Trophoblast cell (in vitro differentiated cells and primary cell): ENCODE results near the gene PLSCR3.

Experiments used
- DNase-seq, 2 donors: peaks; one replicate each; pipeline ENCODE4 v3.0.0-alpha.2; 2016
- H2AFZ ChIP-seq: 2 replicates; pipeline ENCODE4 v1.6.1; 2013; ENCODE audit warnings: low read length, moderate library complexity, mild to moderate bottlenecking; ENCODE audit not compliant: insufficient read depth, poor library complexity
- H2AK5ac ChIP-seq: 2 replicates; pipeline ENCODE4 v1.6.1; 2013; ENCODE audit warnings: mild to moderate bottlenecking, low read length
- H2BK120ac ChIP-seq: 2 replicates; pipeline ENCODE4 v1.6.1; 2013; ENCODE audit warnings: low read length, mild to moderate bottlenecking, moderate library complexity; ENCODE audit not compliant: insufficient read depth, poor library complexity
- H2BK12ac ChIP-seq: 2 replicates; pipeline ENCODE4 v1.6.1; 2013; ENCODE audit warnings: mild to moderate bottlenecking, low read length, moderate library complexity
- H2BK5ac ChIP-seq: 2 replicates; pipeline ENCODE4 v1.6.1; 2013; ENCODE audit warnings: low read length, low read depth, moderate library complexity, mild to moderate bottlenecking; ENCODE audit not compliant: poor library complexity
- H3K14ac ChIP-seq: 2 replicates; pipeline ENCODE4 v1.6.1; 2013; ENCODE audit warnings: mild to moderate bottlenecking, low read length
- H3K18ac ChIP-seq: 2 replicates; pipeline ENCODE4 v1.6.1; 2013; ENCODE audit warnings: mild to moderate bottlenecking, low read length
- H3K23ac ChIP-seq: 2 replicates; pipeline ENCODE4 v1.6.1; 2013; ENCODE audit warnings: low read length
- H3K27ac ChIP-seq: 2 replicates; pipeline ENCODE4 v1.5.1; 2013; ENCODE audit warnings: low read depth, mild to moderate bottlenecking, inconsistent platforms, low read length, moderate library complexity
- H3K27me3 ChIP-seq: 2 replicates; pipeline ENCODE4 v1.6.1; 2013; ENCODE audit warnings: inconsistent platforms, mild to moderate bottlenecking, low read length, moderate library complexity; ENCODE audit not compliant: insufficient read depth
- H3K36me3 ChIP-seq, 2 experiments: 1 replicate in 1 of 2; 2 replicates in 1 of 2; pipeline ENCODE4 v1.6.1; 2013; ENCODE audit warnings: low read length in 2 of 2, mild to moderate bottlenecking in 2 of 2, moderate library complexity in 1 of 2; ENCODE audit not compliant: insufficient read depth in 2 of 2, control insufficient read depth in 1 of 2
- H3K4ac ChIP-seq: 2 replicates; pipeline ENCODE4 v1.6.1; 2013; ENCODE audit warnings: low read depth, mild to moderate bottlenecking, low read length, moderate library complexity
- H3K4me1 ChIP-seq, 2 experiments: 1 replicate in 1 of 2; 2 replicates in 1 of 2; pipeline ENCODE4 v1.6.1; 2013; ENCODE audit warnings: low read length in 2 of 2, mild to moderate bottlenecking in 2 of 2, moderate library complexity in 1 of 2; ENCODE audit not compliant: insufficient read depth in 2 of 2, control insufficient read depth in 1 of 2
- H3K4me2 ChIP-seq: 2 replicates; pipeline ENCODE4 v1.6.1; 2013; ENCODE audit warnings: inconsistent platforms, mild to moderate bottlenecking, low read length, moderate library complexity
- H3K4me3 ChIP-seq: 2 replicates; pipeline ENCODE4 v1.5.1; 2013; ENCODE audit warnings: mild to moderate bottlenecking, low read depth, low read length, inconsistent platforms
- H3K79me1 ChIP-seq: one replicate; pipeline ENCODE4 v1.6.1; 2013; ENCODE audit warnings: low read length
- H3K79me2 ChIP-seq: 2 replicates; pipeline ENCODE4 v1.6.1; 2013; ENCODE audit warnings: low read length, mild to moderate bottlenecking; ENCODE audit not compliant: control insufficient read depth, insufficient read depth, poor library complexity
- H3K9ac ChIP-seq: 2 replicates; pipeline ENCODE4 v1.6.1; 2013; ENCODE audit warnings: mild to moderate bottlenecking, low read length
- H3K9me3 ChIP-seq: 2 replicates; pipeline ENCODE4 v1.6.1; 2013; ENCODE audit warnings: low read depth, mild to moderate bottlenecking, control low read depth, inconsistent platforms, low read length; ENCODE audit not compliant: insufficient read depth
- H4K12ac ChIP-seq: 2 replicates; pipeline ENCODE4 v1.6.1; 2013; ENCODE audit warnings: low read depth, mild to moderate bottlenecking, low read length, moderate library complexity
- H4K8ac ChIP-seq: 2 replicates; pipeline ENCODE4 v1.6.1; 2013; ENCODE audit warnings: low read depth, mild to moderate bottlenecking, low read length, moderate library complexity
- H4K91ac ChIP-seq: one replicate; pipeline ENCODE4 v1.6.1; 2013; ENCODE audit warnings: low read depth, mild to moderate bottlenecking, low read length, moderate library complexity
- WGBS: extraction: QIAGEN DNeasy Blood & Tissue Kit; methylation state at CpG from one replicate; pipeline ENCODE4 v1.1.7; 2013; ENCODE audit warnings: missing lambda C conversion rate; ENCODE audit not compliant: insufficient read length, insufficient coverage; ENCODE audit errors: extremely low coverage; 5-methylcytosine and 5-hydroxymethylcytosine counted together

PLSCR3 gene

DNA sequence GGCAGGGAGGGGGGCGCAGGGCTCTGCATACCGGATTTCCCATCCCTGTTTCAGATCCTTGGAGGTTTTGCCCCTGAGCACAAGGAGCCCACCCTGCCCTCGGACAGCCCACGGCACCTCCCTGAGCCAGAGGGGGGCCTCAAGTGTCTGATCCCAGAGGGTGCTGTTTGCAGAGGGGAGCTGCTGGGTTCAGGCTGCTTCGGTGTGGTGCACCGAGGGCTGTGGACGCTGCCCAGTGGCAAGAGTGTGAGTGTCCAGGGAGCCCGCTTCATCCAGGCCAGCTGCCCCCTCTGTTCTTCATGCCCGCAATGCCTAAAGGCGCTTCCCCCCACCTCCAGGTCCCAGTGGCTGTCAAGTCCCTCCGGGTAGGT, 11.0 kb downstream of the PLSCR3 start:
- H2AFZ ChIP-seq, result no peak overlapping the region
- H3K27ac ChIP-seq, result no peak overlapping the region
- H3K79me1 ChIP-seq, result peaks cover 7% of the 10 kb centered on the region

DNA sequence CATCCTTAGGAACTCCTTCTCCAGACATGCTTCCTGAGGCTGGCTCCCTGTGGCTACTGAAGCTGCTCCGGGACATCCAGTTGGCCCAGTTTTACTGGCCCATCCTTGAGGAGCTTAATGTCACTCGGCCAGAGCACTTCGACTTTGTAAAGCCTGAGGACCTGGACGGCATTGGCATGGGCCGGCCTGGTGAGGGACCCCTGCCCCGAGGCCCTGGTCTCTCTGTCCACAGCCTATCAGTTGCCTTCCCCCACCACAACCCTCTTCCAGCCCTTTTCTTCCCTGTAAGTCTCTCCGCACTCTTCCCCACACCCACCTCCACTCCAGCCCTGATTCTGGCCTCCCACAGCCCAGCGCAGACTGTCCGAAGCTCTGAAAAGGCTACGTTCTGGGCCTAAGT, 11.4 kb downstream of the PLSCR3 start:
- Histone ChIP-seq H2AFZ (no peak overlapping the region), H4K12ac (no peak overlapping the region), H3K27me3 (no peaks in the 10 kb centered on the region), H3K18ac (no peak overlapping the region), H3K9me3 (peaks cover 4% of the 10 kb centered on the region), H3K27ac (no peak overlapping the region), H2BK120ac (no peak overlapping the region), H4K8ac (no peak overlapping the region), H3K14ac (no peak overlapping the region), H3K4me2 (no peak overlapping the region), H3K4me3 (no peak overlapping the region), H3K9ac (no peak overlapping the region), H3K4ac (no peak overlapping the region), H3K4me1 (peaks cover 24 to 25% of the 10 kb centered on the region in 2 experiments), H2BK5ac (no peak overlapping the region), H3K23ac (no peak overlapping the region), H3K36me3 (peaks cover 14 to 22% of the 10 kb centered on the region in 2 experiments), H3K79me2 (no peaks in the 10 kb centered on the region), H2BK12ac (no peak overlapping the region), H3K79me1 (peaks cover 7% of the 10 kb centered on the region), H4K91ac (no peak overlapping the region), H2AK5ac (no peak overlapping the region)
- no peak for DNase-seq
- no CpG with 5 or more reads among the region's 10 CpGs for WGBS

More for the DNA sequence above, 11.0 kb downstream of the PLSCR3 start:
- Histone ChIP-seq H3K4me2 (peak overlapping the region; percentile 66), H4K91ac (no peak overlapping the region), H3K9me3 (peaks cover 4% of the 10 kb centered on the region), H3K14ac (no peak overlapping the region), H2BK12ac (no peak overlapping the region), H3K4ac (no peak overlapping the region), H3K9ac (no peak overlapping the region), H3K4me1 (peaks cover 24 to 25% of the 10 kb centered on the region in 2 experiments), H3K23ac (no peak overlapping the region), H4K8ac (no peak overlapping the region), H4K12ac (no peak overlapping the region), H2AK5ac (no peak overlapping the region), H2BK5ac (no peak overlapping the region), H3K4me3 (no peak overlapping the region), H3K27me3 (no peaks in the 10 kb centered on the region), H3K36me3 (peaks cover 18 to 27% of the 10 kb centered on the region in 2 experiments), H3K79me2 (no peaks in the 10 kb centered on the region), H2BK120ac (no peak overlapping the region), H3K18ac (no peak overlapping the region)
- DNase-seq, result no peak
- no CpG with 5 or more reads among the region's 11 CpGs for WGBS

DNA sequence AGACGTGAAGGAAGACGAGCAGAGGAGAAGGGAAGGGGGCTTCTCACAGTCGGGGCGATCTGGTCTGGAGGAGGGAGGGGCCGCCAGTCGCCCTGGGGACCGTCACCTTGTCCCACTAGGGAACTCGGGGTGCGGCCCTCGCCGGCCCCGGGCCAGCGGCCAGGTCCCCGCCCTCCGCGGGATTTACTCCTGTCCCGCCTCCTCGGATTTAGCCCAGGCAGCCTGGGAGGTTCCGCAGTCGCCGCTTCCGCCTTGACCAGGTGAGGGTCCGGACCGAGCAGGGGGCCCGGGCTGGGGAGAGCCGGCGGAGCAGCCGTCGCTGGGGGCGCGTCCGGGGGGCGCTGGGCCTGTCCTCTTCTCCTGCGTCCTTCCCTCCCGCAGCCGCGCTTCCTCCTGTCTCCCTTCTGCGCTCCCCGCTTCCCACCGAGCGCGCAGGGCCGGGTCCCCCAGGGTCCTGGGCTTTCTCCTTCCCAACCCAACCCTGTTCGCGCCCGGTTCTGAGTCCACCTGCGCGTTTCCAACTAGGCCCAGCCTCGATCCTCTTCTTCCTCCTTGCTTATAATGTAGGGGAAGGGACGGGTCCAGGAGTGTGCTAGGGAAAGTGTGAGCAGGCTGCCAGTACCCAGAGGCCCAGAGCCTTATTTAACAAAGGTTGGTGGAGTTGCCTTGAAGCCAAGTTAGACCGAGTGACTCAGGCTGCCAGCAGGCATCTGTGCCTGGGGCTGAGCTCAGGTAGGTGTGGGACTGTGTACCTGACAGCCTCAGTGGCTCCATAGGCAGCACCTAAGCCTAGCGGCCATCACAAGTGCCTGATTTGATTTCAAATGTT, 13.3 kb downstream of the PLSCR3 start, which contains the start of gene TNK1:
TSS of gene TNK1 (plus strand) at position 235 of the 829 bp plus-strand sequence. CDS start 1,838 bp downstream, outside the sequence.
- H3K79me2 ChIP-seq, result no peaks in the 10 kb centered on the region
- H3K36me3 ChIP-seq, result peaks cover 6 to 13% of the 10 kb centered on the region in 2 experiments
- peak within 1 kb of the TSS; percentile 65 for H4K91ac ChIP-seq
- peak within 1 kb of the TSS; percentile 34 for H2BK120ac ChIP-seq
- peak within 1 kb of the TSS; percentile 16 for H2AK5ac ChIP-seq
- H3K4ac ChIP-seq, result peak within 1 kb of the TSS; percentile 18
- H4K12ac ChIP-seq, result peak within 1 kb of the TSS; percentile 22
- H3K79me1 ChIP-seq, result peaks cover 7% of the 10 kb centered on the region
- H3K4me1 ChIP-seq, result peaks cover 24 to 25% of the 10 kb centered on the region in 2 experiments
- peak within 1 kb of the TSS; percentile 58 for H3K18ac ChIP-seq
- no peak within 1 kb of the TSS for H2BK12ac ChIP-seq
- peak within 1 kb of the TSS; percentile 70 for H3K14ac ChIP-seq
- WGBS, result no CpG with 5 or more reads among the region's 52 CpGs
- H4K8ac ChIP-seq, result peak within 1 kb of the TSS; percentile 77
- H3K9me3 ChIP-seq, result peaks cover 4% of the 10 kb centered on the region
- H2BK5ac ChIP-seq, result no peak within 1 kb of the TSS
- no peak within 1 kb of the TSS for H3K27ac ChIP-seq
- no peaks in the 10 kb centered on the region for H3K27me3 ChIP-seq
- H3K9ac ChIP-seq, result peak within 1 kb of the TSS; percentile 17
- H3K4me2 ChIP-seq, result peak within 1 kb of the TSS; percentile 71
- peak within 1 kb of the TSS; percentile 59 for H3K4me3 ChIP-seq
- peak; percentile 88 to 90 for DNase-seq
- no peak within 1 kb of the TSS for H3K23ac ChIP-seq
- H2AFZ ChIP-seq, result peak within 1 kb of the TSS; percentile 34

DNA sequence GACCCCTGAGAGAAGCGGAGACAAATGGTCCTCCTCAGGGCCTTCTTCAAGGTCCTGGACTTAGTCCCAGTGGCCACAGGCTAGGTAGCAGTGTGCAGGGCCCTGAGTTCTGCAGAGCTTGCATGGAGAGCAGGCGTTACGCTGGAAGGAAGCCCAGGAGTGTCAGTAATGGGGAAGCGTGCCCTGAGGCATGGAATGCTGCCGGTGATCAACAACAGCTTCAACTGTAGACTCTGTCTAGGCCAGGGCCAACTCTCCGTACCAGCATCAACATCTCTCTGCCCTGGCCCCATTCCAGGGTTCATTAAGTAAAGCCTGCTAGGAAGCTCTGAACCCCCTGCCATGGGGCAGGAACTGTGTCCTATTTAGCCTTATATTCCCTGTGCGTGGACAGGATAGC, 14.0 kb downstream of the PLSCR3 start:
- H3K4me2 ChIP-seq, result peak overlapping the region; percentile 71
- H3K14ac ChIP-seq, result peak overlapping the region; percentile 70
- peaks cover 3 to 11% of the 10 kb centered on the region in 2 experiments for H3K36me3 ChIP-seq
- peak; percentile 87 to 94 for DNase-seq
- peak overlapping the region; percentile 5 for H3K4ac ChIP-seq
- H4K12ac ChIP-seq, result peak overlapping the region; percentile 1
- no peak overlapping the region for H2BK120ac ChIP-seq
- H3K4me3 ChIP-seq, result no peak overlapping the region
- H2BK5ac ChIP-seq, result no peak overlapping the region
- H2AK5ac ChIP-seq, result no peak overlapping the region
- H4K91ac ChIP-seq, result peak overlapping the region; percentile 65
- H3K18ac ChIP-seq, result peak overlapping the region; percentile 53
- H3K9me3 ChIP-seq, result peaks cover 4% of the 10 kb centered on the region
- H3K9ac ChIP-seq, result no peak overlapping the region
- H3K4me1 ChIP-seq, result peaks cover 24 to 25% of the 10 kb centered on the region in 2 experiments
- no peaks in the 10 kb centered on the region for H3K79me2 ChIP-seq
- H3K79me1 ChIP-seq, result peaks cover 7% of the 10 kb centered on the region
- H3K23ac ChIP-seq, result no peak overlapping the region
- H2BK12ac ChIP-seq, result no peak overlapping the region
- no peaks in the 10 kb centered on the region for H3K27me3 ChIP-seq
- H3K27ac ChIP-seq, result no peak overlapping the region
- no CpG with 5 or more reads among the region's 7 CpGs for WGBS
- peak overlapping the region; percentile 34 for H2AFZ ChIP-seq
- peak overlapping the region; percentile 77 for H4K8ac ChIP-seq
